HUES6 (cell line): Measurements from ENCODE around the gene SLC43A1.

Source experiments
- H3K27ac ChIP-seq: 2 replicates; pipeline ENCODE4 v1.7.0; 2013; ENCODE audit warnings: low read depth, mild to moderate bottlenecking, low read length, inconsistent platforms
- H3K27me3 ChIP-seq: 2 replicates; pipeline ENCODE4 v1.6.1; 2013; ENCODE audit warnings: low read length; ENCODE audit not compliant: control insufficient read depth, insufficient read depth
- H3K36me3 ChIP-seq: 2 replicates; pipeline ENCODE4 v1.6.1; 2013; ENCODE audit warnings: low read length; ENCODE audit not compliant: control insufficient read depth, insufficient read depth
- H3K4me1 ChIP-seq: 2 replicates; pipeline ENCODE4 v1.6.1; 2013; ENCODE audit warnings: low read length; ENCODE audit not compliant: control insufficient read depth, insufficient read depth
- H3K4me3 ChIP-seq: 2 replicates; pipeline ENCODE4 v1.5.1; 2013; ENCODE audit warnings: low read depth, low read length
- H3K9ac ChIP-seq: one replicate; pipeline ENCODE4 v1.6.1; 2013; ENCODE audit warnings: mild to moderate bottlenecking, low read length
- H3K9me3 ChIP-seq: 2 replicates; pipeline ENCODE4 v1.6.1; 2013; ENCODE audit warnings: low read depth, low read length; ENCODE audit not compliant: control insufficient read depth, insufficient read depth

The SLC43A1 gene

DNA sequence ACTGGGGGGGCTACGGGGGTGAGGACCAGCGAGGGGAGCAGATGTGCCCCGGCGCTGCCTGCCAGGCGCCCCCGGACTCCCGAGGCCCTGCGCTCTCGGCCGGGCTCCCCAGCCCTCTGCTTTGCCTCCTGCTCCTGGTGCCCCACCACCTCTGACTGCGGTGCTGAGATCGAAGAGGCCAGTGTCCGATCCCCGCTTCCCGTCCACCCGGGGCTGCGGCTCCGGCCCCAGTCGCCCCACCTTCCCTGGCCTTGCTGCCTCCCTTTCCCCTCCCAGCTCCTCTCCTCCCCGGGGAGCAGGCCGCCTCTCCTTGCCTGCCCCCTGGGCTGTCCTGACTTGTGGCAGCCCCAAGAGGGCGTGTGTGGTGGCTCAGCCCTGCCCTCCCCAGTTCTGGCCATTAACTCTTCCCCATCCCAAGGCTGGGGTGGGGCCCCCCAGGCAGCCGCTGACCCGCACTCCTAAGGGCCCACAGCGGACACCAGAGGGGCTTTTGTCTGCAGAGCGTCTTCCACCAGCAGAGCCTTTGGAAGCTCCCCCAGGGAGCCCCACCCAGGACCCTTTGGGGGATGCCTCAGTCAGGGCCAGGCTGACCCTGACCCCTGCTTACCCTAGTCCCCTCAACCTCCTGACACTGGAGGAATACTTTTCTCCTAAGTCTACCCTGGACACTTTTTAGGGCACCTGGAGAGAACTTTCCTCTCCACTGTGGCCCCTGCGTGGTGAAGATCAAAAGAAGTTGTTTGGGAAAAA lies 38.6 kb downstream of the SLC43A1 start:
- Histone ChIP-seq H3K4me3 (peak overlapping the region; percentile 63), H3K9ac (no peak overlapping the region), H3K27me3 (peaks cover 70% of the 10 kb centered on the region)

DNA sequence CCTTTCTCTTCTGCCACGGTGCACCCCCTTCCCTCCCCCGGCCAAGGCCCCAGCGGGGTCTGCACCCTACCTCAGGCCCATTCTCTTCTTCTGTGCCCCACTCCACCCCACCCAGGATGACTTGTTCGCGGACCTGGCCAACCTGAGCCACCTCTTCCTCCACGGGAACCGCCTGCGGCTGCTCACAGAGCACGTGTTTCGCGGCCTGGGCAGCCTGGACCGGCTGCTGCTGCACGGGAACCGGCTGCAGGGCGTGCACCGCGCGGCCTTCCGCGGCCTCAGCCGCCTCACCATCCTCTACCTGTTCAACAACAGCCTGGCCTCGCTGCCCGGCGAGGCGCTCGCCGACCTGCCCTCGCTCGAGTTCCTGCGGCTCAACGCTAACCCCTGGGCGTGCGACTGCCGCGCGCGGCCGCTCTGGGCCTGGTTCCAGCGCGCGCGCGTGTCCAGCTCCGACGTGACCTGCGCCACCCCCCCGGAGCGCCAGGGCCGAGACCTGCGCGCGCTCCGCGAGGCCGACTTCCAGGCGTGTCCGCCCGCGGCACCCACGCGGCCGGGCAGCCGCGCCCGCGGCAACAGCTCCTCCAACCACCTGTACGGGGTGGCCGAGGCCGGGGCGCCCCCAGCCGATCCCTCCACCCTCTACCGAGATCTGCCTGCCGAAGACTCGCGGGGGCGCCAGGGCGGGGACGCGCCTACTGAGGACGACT lies 39.3 kb downstream of the SLC43A1 start:
- no peak overlapping the region for H3K9ac ChIP-seq
- no peak overlapping the region for H3K27ac ChIP-seq
- H3K4me3 ChIP-seq, result peak overlapping the region; percentile 63
- H3K9me3 ChIP-seq, result no peaks in the 10 kb centered on the region
- no peaks in the 10 kb centered on the region for H3K36me3 ChIP-seq
- H3K4me1 ChIP-seq, result peaks cover 29% of the 10 kb centered on the region
- H3K27me3 ChIP-seq, result peaks cover 63% of the 10 kb centered on the region

More for the DNA sequence above, 38.6 kb downstream of the SLC43A1 start:
- H3K27ac ChIP-seq, result no peak overlapping the region
- no peaks in the 10 kb centered on the region for H3K9me3 ChIP-seq
- H3K36me3 ChIP-seq, result no peaks in the 10 kb centered on the region
- H3K4me1 ChIP-seq, result peaks cover 33% of the 10 kb centered on the region

DNA sequence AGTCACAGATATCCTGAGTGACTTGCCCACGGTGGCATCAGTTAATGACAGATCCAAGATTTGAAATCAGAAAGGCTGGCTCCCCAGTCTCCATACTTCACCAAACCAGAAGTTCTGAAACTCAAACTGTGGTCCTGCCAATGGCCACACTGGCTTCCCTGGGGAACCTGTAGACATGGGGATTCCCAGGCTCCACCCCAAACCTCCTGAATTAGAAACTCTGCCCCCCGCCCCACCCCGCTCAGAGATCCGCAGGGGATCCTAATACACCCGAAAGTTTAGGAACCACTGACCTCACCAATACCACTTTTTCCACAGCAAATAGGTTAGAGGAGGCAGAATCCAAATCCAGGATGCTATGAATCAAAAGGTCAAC lies 39.8 kb downstream of the SLC43A1 start:
- peaks cover 29% of the 10 kb centered on the region for H3K4me1 ChIP-seq
- H3K36me3 ChIP-seq, result no peaks in the 10 kb centered on the region
- no peaks in the 10 kb centered on the region for H3K9me3 ChIP-seq
- no peak overlapping the region for H3K9ac ChIP-seq
- no peak overlapping the region for H3K27ac ChIP-seq
- peaks cover 58% of the 10 kb centered on the region for H3K27me3 ChIP-seq
- peak overlapping the region; percentile 63 for H3K4me3 ChIP-seq

DNA sequence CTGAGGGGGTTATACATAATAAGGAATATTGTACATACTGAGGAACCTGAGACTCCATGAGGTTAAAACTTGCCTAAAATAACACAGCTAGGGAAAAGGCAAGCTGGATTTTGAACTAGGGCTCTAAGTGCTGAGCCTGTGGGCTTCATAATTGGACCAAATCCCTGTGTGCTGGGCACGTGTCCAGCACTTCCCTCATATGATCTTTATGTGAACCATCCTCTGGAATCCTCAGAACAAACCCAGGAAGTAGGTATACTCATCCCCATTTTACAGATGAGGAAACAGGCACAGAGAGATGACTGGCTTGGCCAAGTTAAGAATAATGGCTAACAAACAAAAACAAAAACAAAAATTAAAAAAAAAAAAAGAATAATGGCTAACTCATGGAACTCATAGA lies 40.3 kb downstream of the SLC43A1 start:
- Histone ChIP-seq H3K27ac (no peak overlapping the region), H3K27me3 (peaks cover 55% of the 10 kb centered on the region), H3K36me3 (no peaks in the 10 kb centered on the region), H3K9ac (no peak overlapping the region), H3K4me3 (no peak overlapping the region), H3K9me3 (no peaks in the 10 kb centered on the region), H3K4me1 (peaks cover 25% of the 10 kb centered on the region)

DNA sequence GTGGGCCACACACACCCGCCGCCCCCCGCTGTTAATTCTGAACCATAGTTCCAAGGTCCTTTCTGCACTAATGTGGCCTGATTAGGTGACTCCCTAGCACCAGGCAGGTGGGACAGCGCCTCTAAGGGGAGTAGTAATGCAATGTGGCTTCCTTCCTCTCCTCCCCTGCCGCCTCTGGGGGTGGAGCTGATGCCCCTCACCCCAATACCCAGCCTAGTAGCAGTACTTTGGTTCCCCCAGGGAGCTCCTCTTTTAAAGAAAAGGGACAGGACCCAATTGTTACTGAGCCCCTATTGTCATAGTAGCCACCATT lies 40.7 kb downstream of the SLC43A1 start:
- H3K36me3 ChIP-seq, result no peaks in the 10 kb centered on the region
- H3K27me3 ChIP-seq, result peaks cover 52% of the 10 kb centered on the region
- H3K27ac ChIP-seq, result no peak overlapping the region
- no peaks in the 10 kb centered on the region for H3K9me3 ChIP-seq
- peaks cover 23% of the 10 kb centered on the region for H3K4me1 ChIP-seq
- H3K9ac ChIP-seq, result no peak overlapping the region
- no peak overlapping the region for H3K4me3 ChIP-seq

DNA sequence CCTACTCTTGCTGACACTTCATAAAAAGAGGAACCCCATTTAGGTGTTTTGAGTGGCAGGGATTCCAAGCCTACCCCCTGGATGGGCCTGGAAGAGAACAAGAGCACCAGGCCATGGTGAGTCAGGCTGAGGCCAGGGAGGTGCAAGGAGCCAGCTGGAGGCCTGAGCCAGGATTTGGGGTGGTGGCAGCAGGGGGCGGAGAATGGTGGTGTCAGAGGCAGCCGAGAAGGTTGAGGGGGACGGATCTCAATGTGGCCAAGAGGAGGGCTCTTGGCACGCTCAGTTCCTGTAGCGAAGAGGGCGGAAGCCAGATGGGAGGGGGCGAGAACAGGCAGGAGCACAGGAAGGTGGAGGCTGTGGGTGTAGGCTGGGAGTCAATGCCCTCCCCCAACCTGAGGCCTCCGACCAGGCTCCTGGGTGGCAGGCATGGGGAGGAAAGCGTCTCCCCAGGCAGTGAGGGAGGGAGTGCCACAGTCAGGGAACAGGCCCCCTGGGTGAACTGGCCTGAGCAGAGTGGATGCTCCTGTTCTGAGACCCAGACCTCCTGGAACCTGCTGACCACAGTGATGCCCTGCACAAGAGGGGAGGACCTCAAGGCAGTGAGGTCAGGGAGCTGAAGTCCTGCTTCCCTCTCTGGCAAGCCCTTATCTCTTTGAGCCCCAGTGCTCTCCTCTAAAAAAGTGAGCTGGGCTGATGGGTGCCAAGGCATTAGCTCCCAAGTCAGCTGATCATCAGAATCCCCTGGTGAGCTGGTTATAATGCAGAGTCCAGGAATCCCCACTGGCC lies 41.3 kb downstream of the SLC43A1 start:
- H3K4me3 ChIP-seq, result no peak overlapping the region
- peaks cover 23% of the 10 kb centered on the region for H3K4me1 ChIP-seq
- H3K36me3 ChIP-seq, result no peaks in the 10 kb centered on the region
- H3K27ac ChIP-seq, result no peak overlapping the region
- H3K9ac ChIP-seq, result no peak overlapping the region
- H3K9me3 ChIP-seq, result no peaks in the 10 kb centered on the region
- H3K27me3 ChIP-seq, result peaks cover 52% of the 10 kb centered on the region

DNA sequence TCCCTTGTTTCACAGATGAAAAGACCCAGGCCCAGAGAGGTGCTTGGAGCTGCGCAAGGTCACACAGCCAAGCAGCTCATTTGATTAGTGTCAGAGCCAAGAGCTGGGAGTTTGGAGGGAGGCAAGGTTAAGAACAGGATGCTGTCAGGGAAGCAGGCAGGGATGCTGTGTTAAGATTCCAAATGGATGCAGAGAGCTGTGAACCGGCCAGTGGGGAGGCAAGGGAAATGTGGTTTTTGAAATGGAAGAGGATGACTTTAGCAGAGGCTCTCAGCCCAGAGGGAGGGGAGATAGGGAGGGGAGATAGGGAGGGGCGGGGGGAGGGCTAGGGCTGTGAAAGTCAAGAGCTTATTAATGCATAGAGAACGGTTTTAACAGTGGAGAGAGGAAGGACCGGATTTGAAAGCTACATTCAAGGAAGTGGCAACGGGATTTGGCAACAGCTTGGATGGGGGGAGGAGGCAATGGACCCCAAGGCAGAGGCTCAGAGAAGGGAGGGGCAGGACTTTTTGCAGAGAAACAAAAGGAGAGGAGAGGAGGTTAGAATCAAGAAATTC lies 42.1 kb downstream of the SLC43A1 start:
- H3K4me3 ChIP-seq, result no peak overlapping the region
- no peak overlapping the region for H3K9ac ChIP-seq
- H3K4me1 ChIP-seq, result peaks cover 28% of the 10 kb centered on the region
- no peak overlapping the region for H3K27ac ChIP-seq
- H3K36me3 ChIP-seq, result no peaks in the 10 kb centered on the region
- H3K9me3 ChIP-seq, result no peaks in the 10 kb centered on the region
- peaks cover 50% of the 10 kb centered on the region for H3K27me3 ChIP-seq

DNA sequence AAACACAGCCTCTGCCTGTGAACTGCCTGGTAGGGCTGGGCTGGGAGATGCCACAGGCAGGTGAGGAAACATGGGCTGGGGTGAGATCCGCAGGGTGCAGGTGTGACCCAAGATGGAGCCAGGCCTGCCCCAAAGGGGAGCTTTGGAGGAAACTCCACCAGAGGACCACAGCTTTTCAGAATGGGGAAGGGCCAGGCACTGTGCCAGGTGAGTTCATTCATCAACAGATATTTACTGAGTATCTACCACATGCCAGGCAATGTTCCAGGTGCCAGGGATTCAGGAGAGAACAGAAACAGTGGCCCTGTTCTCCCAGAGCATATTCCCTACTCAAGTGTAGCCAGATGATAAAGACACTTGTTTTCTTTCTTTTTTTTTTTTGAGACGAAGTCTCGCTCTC lies 44.0 kb downstream of the SLC43A1 start:
- no peak overlapping the region for H3K27ac ChIP-seq
- H3K27me3 ChIP-seq, result peaks cover 32% of the 10 kb centered on the region
- peaks cover 28% of the 10 kb centered on the region for H3K4me1 ChIP-seq
- H3K9me3 ChIP-seq, result no peaks in the 10 kb centered on the region
- H3K4me3 ChIP-seq, result no peak overlapping the region
- no peaks in the 10 kb centered on the region for H3K36me3 ChIP-seq
- H3K9ac ChIP-seq, result no peak overlapping the region

DNA sequence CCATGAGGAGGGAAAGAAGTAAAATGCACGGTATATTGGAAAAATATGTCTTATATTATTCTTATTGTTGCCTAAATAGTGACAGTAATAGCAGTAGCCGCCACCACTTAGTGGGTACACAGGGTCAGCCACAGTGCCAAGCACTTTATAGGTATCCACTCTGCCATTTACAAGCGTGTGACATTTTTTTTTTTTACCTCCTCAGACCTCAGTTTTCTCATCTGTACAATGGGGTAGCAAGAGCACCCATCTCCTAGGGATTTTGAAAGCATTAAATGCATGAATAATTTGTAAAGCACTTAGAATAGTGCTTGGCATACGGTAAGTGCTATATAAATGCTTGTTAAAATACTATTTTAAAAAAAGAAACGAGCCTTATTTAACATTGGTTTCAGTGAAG lies 46.2 kb downstream of the SLC43A1 start:
- Histone ChIP-seq H3K9me3 (no peaks in the 10 kb centered on the region), H3K9ac (no peak overlapping the region), H3K4me1 (peaks cover 29% of the 10 kb centered on the region), H3K27me3 (peaks cover 19% of the 10 kb centered on the region), H3K36me3 (no peaks in the 10 kb centered on the region), H3K27ac (no peak overlapping the region), H3K4me3 (no peak overlapping the region)

DNA sequence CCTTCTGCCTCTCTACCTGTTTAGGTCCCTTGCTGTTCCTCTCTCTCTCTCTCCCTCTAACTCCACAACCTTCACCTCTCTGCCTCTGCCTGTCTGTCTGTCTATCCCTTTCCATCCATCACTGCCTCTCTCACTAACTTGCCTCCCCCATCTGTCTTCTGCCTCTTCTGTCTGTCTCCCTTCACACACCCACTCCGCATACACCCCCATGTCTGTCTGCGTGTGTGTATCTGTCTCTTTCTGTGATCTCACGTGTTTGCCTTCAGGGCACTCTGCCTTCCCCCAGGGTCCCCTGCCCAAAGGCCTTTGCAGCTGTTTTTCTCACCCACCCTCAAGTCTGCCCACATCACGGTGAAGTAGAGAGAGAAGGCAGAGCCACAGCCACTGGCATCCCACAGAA lies 47.2 kb downstream of the SLC43A1 start:
- Histone ChIP-seq H3K9me3 (no peaks in the 10 kb centered on the region), H3K27me3 (peaks cover 26% of the 10 kb centered on the region), H3K27ac (no peak overlapping the region), H3K4me3 (no peak overlapping the region), H3K4me1 (peaks cover 35% of the 10 kb centered on the region), H3K36me3 (no peaks in the 10 kb centered on the region), H3K9ac (no peak overlapping the region)
